GM18505 (cell line): ENCODE data around the gene MPZL1.
A peak's percentile ranks its signal among the peaks of the same experiment; 100 is the strongest.

Source experiments
- ATAC-seq: cut with Tn5 transposase; IDR thresholded peaks from one replicate; pipeline ENCODE4 v1.9.1; 2021; ENCODE audit not compliant: unreplicated experiment
- POLR2A ChIP-seq: IDR thresholded peaks from 4 replicates; pipeline ENCODE4 v1.6.1; 2011; ENCODE audit warnings: borderline replicate concordance; ENCODE audit not compliant: insufficient read depth, insufficient read length; ENCODE audit errors: extremely low read depth

The MPZL1 gene

DNA sequence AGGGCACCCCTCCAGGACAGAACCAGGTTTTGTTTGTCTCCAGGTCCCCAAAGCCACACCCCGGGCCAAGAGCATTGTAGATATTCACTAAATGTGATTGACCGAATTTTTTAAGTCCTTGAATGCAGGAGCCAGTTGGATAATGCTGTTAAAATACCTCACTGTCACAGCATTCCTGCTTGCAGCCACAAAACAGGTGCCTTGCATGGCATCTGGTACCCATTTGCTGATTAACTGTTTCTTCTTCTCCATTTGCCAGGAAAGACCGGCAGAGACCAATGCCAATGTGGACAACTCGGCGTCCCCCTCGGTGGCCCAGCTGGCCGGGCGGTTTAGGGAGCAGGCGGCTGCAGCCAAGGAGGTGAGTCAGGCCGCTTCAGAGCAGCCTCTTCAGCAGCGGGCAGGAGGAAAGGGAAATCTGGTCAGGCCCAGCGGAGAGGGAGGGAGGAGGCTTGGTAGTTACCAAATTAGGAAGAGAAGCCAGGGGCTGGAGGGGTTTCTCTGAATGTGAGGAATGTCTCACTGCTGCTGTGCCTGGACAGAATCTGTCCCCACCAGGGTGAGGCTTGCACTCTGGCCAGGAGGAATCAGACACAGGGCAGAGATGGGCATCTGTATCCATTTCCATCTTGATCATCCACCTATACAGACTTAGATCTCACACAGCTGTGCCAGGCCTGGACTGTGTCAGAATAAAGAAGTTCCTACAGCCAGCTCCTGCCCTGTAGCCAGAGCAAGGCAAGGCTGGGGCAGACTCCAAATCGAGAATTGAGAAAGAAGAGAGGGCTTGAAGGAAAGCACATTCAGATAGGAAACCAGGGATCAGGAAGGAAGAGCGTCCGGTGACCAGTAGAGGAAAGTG lies 37.9 kb upstream of the MPZL1 start:
- no peak for TF ChIP-seq POLR2A
- ATAC-seq, result no peak

DNA sequence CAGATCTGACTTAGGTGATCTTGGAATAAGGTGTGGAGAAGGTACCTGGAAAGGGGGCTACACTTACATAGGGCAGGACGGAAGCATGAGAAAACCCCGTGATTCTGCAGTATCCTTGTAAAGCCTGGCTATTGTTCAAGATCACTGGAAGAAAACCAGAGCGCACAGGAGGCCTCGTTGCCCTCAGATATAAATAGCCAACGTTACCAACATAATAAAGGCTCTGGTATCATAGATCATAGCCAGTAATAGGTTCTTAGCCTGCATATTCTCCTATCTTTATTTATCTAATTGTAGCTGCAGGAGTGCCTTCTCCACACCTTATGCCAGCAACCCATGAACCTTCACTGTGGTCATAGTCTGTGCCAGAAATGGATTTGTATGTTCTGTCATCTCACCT lies 35.9 kb upstream of the MPZL1 start:
- ATAC-seq, result no peak
- no peak for TF ChIP-seq POLR2A

DNA sequence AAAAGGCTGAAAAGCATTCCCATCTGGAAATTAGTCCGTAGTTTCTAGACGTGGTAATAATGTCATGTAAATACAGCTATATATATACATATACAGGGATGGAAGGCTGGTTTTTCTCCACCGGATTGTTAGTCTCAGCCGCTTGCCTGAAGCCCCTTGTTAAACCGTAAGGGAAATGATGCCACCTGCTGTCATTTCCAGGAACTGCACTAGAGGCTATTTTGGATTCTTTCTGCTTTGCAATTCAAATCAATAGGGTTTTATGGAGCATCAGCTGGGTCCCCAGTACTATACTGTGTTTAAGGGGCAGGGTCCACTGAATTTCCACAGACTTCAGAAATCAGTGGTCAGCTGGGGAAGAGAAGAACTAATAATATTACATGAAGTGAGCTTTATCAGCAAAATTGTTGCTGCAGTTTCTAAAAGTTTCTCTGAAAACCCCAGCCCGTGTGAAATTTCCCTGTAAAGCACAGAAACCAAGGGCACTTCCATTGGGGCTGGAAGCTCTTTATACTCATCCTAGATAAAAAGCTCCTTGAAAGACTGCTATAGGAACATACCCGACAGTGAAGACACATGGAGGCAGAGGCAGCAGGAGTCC lies 33.8 kb upstream of the MPZL1 start:
- ATAC-seq, result no peak
- TF ChIP-seq POLR2A, result no peak

DNA sequence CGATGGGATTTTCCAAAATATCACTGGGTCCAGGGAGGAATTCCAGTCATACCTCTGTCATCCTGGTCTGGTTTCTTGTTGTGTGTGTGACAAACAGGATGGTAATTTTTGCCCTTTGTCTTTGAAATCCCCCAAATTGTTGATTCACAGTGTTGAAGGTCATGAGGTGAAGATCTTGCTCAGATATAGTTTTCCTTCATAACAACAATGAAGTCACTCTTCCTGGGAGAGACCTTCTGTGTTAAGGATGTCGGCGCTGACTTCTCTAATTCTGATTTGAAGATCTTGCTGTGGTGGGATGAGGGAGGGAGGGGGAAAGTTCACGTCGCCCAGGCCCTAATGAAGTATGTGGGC lies 32.2 kb upstream of the MPZL1 start:
- ATAC-seq, result no peak
- no peak for TF ChIP-seq POLR2A

DNA sequence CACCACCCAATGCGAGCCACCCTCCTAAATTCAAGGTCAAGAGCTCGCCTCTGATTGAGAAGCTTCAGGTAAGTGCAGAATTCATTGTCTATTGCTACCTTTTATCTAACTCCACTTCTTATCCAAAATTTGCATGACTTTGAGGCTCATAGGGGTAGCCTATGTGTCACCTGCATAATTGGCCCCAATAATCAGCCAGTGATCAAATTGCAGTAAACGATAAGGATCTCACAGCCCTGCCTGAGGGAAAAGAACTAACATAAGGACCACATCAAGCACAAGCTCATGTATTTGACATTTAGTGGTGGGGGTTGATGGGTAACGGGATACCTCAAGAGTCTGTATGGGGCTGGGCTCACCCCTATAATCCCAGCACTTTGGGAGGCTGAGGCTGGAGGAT lies 31.7 kb upstream of the MPZL1 start:
- ATAC-seq, result no peak
- no peak for TF ChIP-seq POLR2A

DNA sequence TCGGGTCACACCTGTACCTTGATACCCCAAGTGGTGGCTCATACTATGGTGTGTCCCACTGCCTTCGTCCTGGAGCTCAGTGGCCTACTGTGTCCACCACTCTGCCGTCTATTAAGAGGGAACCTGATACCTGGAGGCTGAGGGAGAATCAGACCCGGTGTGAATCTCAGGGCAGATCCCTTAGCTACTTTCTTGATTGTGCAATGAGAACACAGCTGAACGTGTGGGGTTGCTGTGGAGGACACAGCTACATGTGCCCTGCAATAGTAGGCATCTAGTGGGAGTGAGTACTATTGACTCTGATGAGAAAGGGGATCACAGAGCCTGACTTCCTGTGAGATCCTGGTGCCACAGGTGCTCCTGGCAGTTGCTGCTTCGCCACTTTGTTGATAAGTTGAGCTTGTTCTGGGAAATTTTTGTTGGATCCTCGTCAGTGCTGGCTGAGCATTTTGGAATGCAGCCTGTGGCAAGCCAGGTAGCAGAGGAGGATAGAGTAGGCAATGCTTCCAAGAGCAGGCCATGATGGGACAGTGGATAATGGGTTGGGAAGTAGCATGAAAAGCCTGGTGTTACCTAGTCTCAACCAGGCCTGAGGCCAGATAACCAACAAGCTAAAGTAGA lies 28.2 kb upstream of the MPZL1 start:
- TF ChIP-seq POLR2A, result no peak
- ATAC-seq, result no peak

DNA sequence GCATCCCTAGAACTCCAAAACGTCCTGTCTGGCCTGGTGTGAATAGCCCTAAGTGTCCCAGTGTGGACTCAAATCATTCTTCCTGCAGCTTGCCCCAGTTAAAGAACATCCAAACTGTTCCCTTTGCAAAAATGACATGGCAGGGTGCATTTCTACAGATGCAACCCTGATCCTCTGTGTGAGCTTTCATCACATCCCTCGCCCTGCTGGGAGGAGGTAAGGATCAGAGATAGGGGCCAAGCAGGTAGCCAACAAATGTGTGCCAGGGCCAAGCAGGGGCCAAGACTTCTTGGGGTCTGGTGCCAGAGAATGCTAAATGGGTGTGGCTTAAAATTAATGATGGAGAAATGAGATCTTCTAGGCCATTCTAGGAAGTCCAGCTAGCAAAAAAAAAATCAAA lies 27.1 kb upstream of the MPZL1 start:
- no peak for ATAC-seq
- TF ChIP-seq POLR2A, result no peak

DNA sequence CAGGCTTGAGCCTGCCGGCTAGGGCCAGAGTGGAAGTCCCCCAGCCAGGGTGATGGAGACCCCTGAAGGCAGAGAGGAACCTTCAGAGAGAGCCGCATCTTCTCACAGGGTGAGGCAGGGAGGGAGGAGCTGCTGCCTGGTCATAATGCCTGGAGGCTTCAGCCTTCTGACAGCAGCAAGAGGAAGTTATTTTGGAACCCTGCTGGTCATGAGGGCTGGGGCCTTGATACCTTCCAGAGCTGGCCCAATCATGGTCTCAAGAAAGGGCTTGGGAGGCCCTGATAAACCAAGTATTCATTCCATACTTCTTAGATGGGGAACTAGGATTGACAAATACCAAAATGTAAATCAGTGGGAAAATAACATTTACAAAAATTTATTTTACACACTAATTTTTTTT lies 26.6 kb upstream of the MPZL1 start:
- TF ChIP-seq POLR2A, result no peak
- ATAC-seq, result no peak

DNA sequence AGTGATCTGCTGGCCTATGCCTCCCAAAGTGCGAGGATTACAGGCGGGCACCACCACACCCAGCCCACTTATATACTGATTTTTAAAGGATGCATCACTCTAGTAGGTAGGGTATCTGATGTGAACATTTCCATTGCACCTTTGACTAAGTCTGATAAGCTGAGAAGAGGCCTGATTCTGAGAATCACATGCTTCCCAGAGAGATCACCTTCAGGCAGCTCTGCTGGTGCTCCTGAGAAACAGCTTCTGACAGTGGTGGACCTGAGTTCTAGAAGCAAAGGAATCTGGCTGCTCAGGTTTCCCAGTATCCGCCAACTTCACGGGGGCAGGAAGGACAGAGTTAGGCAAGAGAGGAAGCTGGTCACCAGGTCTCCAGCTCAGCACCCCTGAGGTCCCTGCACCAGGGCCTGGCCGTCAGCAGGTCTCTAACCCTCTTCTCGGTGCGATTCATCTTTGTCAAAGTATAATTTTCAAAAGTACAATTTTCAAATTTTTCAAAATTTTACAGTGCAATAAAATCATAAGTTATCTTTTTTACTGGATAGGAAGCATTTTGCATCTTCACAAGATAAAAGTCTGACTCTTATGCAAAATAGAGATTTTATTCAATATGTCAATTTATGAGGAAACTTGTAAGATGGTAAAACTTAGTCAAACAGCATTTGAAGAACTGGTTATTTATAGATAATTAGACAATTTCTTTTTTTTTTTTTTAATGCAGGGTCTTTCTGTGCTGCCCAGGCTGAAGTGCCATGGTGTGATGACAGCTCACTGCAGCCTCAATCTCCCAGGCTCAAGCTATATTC lies 25.8 kb upstream of the MPZL1 start:
- no peak for ATAC-seq
- TF ChIP-seq POLR2A, result no peak

DNA sequence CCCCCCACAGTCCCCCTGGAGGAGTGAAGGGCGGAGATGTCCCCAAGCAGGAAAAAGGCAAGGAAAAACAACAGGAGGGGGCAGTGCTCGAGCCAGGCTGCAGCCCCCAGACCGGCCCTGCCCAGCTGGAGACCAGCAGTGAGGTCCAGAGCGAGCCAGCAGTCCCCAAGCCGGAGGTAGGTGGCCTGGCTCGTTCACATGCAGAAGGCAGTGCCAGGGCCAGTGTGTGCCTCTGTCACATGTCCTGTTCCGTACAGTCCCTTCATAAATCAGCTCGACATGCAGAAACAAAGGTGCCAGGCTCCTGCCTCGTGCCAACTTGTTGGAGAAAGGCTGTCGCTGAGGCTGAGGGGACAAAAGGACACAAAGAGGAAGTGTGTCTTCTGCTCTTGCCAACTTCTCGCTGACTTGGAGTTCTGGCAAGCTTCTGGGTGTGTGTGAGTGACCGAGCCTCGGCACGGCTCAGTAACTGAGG lies 24.1 kb upstream of the MPZL1 start:
- ATAC-seq, result no peak
- peak; percentile 29 for TF ChIP-seq POLR2A

DNA sequence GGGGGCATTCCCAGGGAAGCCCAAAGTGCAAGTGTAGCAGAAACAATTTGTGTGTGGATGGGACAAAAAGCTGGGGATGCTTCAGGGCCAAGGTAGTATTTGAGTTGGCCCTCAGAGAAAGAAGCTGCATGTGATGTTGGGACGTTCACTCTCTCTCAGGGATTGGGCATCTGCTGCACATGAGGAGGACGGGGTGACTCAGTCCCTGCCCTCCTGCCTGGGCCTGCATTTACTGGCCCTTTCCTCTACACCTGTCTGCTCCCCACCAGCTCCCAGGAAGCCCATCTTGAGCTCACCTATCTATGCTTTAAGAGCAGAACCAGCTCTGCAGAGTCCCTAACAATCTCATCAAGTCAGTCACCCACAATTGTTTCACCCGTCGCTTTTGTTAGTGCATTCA lies 23.5 kb upstream of the MPZL1 start:
- ATAC-seq, result no peak
- TF ChIP-seq POLR2A, result no peak

DNA sequence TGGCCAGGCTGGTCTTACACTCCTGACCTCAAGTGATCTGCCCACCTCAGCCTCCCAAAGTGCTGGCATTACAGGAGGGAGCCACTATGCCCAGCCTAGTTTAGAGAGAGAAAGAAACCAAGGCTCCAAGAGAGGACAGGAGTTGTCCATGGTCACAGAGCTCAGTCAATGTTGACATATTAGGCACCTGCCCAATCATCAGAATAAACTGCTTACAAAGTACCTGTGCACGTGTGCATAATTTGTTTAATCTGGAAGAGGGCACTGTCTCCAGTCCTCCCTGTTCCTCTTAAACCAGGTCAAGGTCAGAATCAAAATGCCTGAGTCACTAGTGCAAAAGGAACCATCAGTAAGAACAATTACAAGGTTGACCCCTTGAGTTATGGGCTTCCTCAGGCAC lies 20.3 kb upstream of the MPZL1 start:
- no peak for ATAC-seq
- no peak for TF ChIP-seq POLR2A

DNA sequence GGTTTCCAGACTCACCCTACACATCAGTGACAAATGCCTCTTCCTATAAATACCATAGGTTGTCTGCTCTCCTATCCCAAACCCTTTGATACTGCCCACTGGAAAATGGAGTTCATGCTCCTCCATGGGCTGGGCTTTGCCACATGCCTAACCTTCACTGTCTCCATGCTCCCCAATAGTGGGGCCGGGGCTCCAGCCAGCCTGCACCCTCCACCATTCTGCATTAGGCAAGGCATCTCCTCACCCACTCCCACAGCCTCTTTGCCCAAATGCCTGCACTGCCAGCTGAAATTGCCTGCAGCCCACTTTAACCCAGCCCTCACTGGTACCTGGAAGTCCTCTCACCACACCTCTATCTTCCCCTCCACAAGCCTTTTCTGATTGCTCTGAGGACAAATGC lies 18.2 kb upstream of the MPZL1 start:
- no peak for TF ChIP-seq POLR2A
- no peak for ATAC-seq

DNA sequence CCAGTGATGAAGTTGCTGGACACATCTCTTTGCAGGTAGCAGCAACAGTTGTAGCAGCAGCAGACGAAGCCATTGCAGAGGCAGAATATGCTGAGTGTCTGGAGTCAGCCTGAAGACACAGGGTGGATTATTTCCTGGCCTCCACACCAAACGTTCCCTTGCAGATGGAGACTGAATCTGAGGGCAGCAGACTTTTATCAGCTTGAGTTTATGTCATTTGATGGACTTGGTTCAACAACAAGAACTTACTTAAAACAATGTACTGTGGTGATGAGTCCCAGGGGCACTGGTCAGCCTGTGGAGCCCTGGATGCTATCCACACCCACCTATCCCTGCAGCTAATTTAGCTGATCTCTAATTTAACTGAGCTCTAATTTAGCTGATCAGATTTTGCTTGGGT lies 17.1 kb upstream of the MPZL1 start:
- ATAC-seq, result no peak
- TF ChIP-seq POLR2A, result no peak

DNA sequence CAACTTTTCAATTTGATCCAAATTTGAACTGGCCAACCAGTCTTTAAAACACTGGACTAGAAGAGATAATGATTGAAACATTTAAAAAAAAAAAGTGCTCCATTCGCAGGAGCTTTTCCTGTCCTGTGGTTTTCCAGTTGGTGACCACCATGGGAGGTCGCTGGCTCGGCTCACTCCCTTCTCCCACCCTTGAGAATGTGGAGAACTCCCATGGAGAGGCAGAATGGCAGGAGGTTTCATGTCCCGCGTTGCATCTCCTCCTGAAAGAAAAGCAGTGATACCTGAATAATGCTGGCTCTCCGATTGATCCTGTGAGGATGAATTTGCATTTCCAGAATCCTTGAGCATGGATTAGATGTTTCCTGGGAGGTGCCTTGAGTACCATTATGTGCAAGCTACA lies 16.5 kb upstream of the MPZL1 start:
- no peak for TF ChIP-seq POLR2A
- ATAC-seq, result no peak
